Left ventricle myocardium inferior (tissue), 1 donor: Measurements from ENCODE around the gene SLC44A4. TPM values are rescaled to one million over a fixed set of nuclear protein-coding genes. Genes with fewer than 3 reads are reported as not detected.
"Not testable (repeated sequence)": the region's sequence is repeated elsewhere in the genome, so short reads cannot be mapped to it uniquely, and the experiment has no call there.

ENCODE experiments used
- DNase-seq: peaks from one replicate; pipeline ENCODE4 v3.0.0-alpha.2; 2020
- H3K27ac ChIP-seq: fragments of 200-600 bp; replicated peaks from 2 replicates; pipeline ENCODE4 v1.8.0; 2021
- H3K27me3 ChIP-seq: fragments of 200-600 bp; 2 replicates; pipeline ENCODE4 v1.8.0; 2021; ENCODE audit warnings: low read depth
- H3K36me3 ChIP-seq: fragments of 200-600 bp; 2 replicates; pipeline ENCODE4 v1.8.0; 2021
- H3K4me1 ChIP-seq: fragments of 200-600 bp; 2 replicates; pipeline ENCODE4 v1.8.0; 2021
- H3K4me3 ChIP-seq: fragments of 200-600 bp; 2 replicates; pipeline ENCODE4 v1.8.0; 2021; ENCODE audit warnings: mild to moderate bottlenecking, moderate library complexity
- H3K9me3 ChIP-seq: fragments of 200-600 bp; replicated peaks from 2 replicates; pipeline ENCODE4 v1.8.0; 2021
- intact Hi-C: fragments of 100-400 bp; cut with micrococcal nuclease; formaldehyde crosslinking; loops from one replicate; pipeline ENCODE4 v1.11.0; 2022
- total RNA-seq: library from RNA; stranded (reverse); fragmentation: NEBNext Ultra II Directional; extraction: Animal tissue kit (Norgen Biotek cat#: 25700); gene quantifications from one replicate; pipeline ENCODE4 v1.2.1, GENCODE V29; 2021
- TF ChIP-seq, protein P1 (sequence below): fragments of 200-600 bp; IDR thresholded peaks from 2 replicates; pipeline ENCODE4 v1.8.0; 2021; ENCODE audit warnings: antibody characterized with exemption, mild to moderate bottlenecking, borderline replicate concordance
- donor health status: DM: no; HTN: yes; CAD: no; lungs with severe emphysema.

SLC44A4 gene
- total RNA-seq, 1 donor from 2014 or later = 0.08 TPM

DNA sequence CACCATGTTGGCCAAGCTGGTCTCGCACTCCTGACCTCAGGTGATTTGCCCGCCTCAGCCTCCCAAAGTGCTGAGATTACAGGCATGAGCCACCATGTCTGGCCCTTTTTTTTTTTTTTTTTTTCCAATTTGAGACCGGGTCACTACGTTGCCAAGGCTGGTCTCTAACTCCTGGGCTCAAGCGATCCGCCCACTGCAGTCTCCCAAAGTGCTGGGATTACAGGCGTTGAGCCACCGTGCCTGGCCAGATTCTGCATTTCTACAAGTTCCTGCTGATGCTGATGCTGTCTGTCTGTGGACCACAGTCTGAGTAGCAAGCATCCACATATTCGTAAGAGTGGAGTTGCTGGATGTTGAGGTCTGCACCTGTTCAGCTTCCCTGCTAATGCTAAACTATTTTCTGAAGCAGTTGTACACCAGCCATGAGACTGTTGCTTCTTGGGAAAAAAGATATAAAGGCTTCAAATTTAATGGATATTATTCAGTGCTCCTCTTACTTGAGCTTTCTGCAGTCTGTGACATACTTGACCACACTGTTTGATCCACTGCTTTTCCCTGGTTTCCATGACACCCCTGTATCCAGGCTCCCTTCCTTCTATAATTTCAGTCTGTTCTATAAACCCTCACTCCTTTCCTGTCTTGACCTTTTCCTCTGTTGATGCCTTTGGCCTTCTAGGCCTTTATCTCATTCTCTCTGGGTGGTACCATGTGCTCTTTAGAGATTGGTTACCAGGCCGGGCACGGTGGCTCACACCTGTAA lies 33.2 kb upstream of the SLC44A4 start:
- H3K9me3 ChIP-seq = no peaks in the 10 kb centered on the region
- H3K27ac ChIP-seq = no peak overlapping the region
- TF ChIP-seq, protein P1, sequence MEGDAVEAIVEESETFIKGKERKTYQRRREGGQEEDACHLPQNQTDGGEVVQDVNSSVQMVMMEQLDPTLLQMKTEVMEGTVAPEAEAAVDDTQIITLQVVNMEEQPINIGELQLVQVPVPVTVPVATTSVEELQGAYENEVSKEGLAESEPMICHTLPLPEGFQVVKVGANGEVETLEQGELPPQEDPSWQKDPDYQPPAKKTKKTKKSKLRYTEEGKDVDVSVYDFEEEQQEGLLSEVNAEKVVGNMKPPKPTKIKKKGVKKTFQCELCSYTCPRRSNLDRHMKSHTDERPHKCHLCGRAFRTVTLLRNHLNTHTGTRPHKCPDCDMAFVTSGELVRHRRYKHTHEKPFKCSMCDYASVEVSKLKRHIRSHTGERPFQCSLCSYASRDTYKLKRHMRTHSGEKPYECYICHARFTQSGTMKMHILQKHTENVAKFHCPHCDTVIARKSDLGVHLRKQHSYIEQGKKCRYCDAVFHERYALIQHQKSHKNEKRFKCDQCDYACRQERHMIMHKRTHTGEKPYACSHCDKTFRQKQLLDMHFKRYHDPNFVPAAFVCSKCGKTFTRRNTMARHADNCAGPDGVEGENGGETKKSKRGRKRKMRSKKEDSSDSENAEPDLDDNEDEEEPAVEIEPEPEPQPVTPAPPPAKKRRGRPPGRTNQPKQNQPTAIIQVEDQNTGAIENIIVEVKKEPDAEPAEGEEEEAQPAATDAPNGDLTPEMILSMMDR = no peak
- H3K4me3 ChIP-seq = no peak overlapping the region
- DNase-seq = no peak
- no peaks in the 10 kb centered on the region for H3K36me3 ChIP-seq
- intact Hi-C loops = no loop called here
- peaks cover 33% of the 10 kb centered on the region for H3K27me3 ChIP-seq
- no peaks in the 10 kb centered on the region for H3K4me1 ChIP-seq

DNA sequence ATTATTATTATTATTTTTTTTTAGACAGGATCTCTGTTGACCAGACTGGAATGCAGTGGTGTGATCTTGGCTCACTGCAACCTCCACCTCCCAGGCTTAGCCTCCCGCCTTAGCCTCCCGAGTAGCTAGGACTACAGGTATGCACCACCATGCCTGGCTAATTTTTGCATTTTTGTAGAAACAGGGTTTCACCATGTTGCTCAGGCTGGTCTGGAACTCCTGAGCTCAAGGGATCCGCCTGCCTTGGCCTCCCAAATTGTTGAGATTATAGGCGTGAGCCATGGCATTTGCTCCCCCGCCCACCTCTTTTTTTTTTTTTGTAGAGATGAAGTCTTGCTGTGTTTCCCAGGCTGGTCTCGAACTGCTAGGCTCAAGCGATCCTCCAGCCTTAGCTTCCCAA lies 30.5 kb upstream of the SLC44A4 start:
- intact Hi-C loops, H3K4me1 ChIP-seq, DNase-seq: not testable (repeated sequence)

DNA sequence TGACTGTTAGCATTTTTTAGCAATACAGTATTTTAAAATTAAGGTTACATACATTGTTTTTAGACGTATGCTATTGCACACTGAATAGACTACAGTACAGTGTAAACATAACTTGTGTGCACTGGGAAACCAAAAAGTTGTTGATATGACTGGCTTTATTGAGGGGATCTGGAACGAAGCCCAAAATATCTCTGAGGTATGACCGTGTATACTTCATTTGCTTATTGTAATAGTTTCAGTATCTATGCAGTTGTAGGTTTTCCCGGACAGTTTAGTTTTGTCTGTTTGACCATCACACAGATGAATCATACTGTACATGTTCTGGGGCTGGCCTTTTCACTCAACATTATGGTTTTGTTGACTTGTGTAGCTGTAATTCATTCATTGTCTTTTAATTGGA lies 30.0 kb upstream of the SLC44A4 start:
- Histone ChIP-seq H3K27me3 (peaks cover 41% of the 10 kb centered on the region), H3K4me3 (no peak overlapping the region), H3K36me3 (no peaks in the 10 kb centered on the region), H3K4me1 (no peaks in the 10 kb centered on the region), H3K9me3 (no peaks in the 10 kb centered on the region), H3K27ac (no peak overlapping the region)
- intact Hi-C loops = no loop called here
- no peak for DNase-seq
- TF ChIP-seq, protein P1 = no peak

More for the DNA sequence above, 30.5 kb upstream of the SLC44A4 start:
- H3K27me3 ChIP-seq = peaks cover 43% of the 10 kb centered on the region
- H3K4me3 ChIP-seq, H3K9me3 ChIP-seq, H3K27ac ChIP-seq, H3K36me3 ChIP-seq: not testable (repeated sequence)

DNA sequence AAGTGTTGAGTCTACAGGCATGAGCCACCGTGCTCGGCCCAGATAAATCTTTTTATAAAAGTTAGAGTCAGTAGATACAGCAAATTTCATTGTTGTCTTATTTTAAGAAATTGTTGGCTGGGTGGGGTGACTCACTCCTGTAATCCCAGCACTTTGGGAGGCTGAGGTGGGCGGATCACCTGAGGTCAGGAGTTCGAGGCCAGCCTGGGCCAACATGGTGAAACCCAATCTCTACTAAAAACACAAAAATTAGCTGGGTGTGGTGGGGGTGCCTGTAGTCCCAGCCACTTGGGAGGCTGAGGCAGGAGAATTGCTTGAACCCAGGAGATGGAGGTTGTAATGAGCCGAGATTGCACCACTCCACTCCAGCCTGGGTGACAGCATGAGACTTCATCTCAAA lies 29.5 kb upstream of the SLC44A4 start:
- H3K4me1 ChIP-seq, intact Hi-C loops, DNase-seq, H3K27ac ChIP-seq, H3K36me3 ChIP-seq, H3K9me3 ChIP-seq, H3K4me3 ChIP-seq: not testable (repeated sequence)
- peaks cover 36% of the 10 kb centered on the region for H3K27me3 ChIP-seq

DNA sequence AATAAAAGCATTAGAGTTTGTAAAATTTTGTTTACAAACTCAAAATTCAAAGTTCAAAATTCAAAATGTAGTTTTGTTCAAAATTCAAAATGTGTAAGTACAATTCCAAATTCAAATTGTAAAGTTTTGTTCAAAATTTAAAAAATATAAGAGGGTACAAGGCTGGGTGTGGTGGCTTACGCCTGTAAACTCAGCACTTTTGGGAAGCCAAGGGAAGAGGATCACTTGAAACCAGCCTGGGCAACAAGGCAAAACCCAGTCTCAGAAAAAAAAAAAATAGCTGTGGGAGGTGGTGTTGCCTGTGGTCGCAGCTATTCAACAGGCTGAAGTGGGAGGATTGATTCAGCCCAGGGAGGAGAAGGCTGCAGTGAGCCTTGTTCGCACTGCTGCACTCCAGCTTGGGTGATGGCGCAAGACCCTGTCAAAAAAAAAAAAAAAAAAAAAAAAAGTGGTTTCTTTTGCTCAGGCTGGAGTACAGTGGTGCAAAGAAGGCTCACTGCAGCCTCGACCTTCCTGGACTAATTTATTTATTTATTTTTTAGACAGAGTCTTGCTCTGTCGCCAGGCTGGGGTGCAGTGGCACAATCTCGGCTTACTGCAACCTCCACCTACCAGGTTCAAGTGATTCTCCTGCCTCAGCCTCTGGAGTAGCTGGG lies 28.5 kb upstream of the SLC44A4 start:
- DNase-seq = no peak
- Histone ChIP-seq H3K9me3 (no peaks in the 10 kb centered on the region), H3K4me1 (peaks cover 10% of the 10 kb centered on the region), H3K27me3 (peaks cover 31% of the 10 kb centered on the region), H3K27ac (no peak overlapping the region), H3K36me3 (no peaks in the 10 kb centered on the region), H3K4me3 (no peak overlapping the region)
- TF ChIP-seq, protein P1 = no peak
- intact Hi-C loops = no loop called here

DNA sequence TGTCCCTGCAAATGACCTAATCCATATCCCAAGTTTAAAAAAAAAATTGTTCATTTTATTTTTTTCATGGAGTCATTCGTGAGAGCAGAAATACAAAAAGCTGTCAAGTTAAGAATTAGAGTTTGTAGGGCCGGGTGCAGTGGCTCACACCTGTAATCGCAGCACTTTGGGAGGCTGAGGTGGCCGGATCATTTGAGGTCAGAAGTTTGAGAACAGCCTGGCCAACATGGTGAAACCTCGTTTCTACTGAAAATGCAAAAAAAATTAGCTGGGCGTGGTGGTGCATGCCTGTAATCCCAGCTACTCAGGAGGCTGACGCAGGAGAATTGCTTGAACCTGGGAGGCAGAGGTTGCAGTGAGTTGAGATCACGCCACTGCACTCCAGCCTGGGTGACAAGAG lies 27.9 kb upstream of the SLC44A4 start:
- H3K27ac ChIP-seq, intact Hi-C loops, H3K9me3 ChIP-seq, H3K36me3 ChIP-seq, DNase-seq, H3K4me3 ChIP-seq: not testable (repeated sequence)
- H3K4me1 ChIP-seq = peaks cover 11% of the 10 kb centered on the region
- H3K27me3 ChIP-seq = peaks cover 26% of the 10 kb centered on the region

DNA sequence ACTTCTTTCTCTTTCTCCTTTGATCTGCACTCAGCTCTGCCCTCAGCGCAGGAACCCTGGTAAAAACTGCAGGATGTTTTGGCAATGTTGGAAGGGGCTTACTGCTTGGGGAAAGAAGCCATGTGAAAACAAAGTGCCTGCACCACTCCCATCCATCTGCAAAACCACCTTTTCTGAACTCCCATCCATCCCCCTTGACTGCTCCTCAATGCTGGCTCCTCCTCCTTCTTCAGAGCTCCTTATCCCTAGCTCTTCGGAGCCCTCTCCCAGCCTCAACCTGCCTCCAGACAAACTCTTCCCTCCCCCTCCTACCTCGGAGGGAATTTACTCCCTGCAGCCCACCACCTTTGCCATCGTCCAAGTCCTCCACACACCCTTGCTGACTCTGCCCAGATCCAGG lies 27.3 kb upstream of the SLC44A4 start:
- no peak for DNase-seq
- TF ChIP-seq, protein P1 = no peak
- no peak overlapping the region for H3K4me3 ChIP-seq
- intact Hi-C loops = no loop called here
- no peaks in the 10 kb centered on the region for H3K36me3 ChIP-seq
- H3K27ac ChIP-seq = no peak overlapping the region
- no peaks in the 10 kb centered on the region for H3K9me3 ChIP-seq
- H3K27me3 ChIP-seq = peaks cover 26% of the 10 kb centered on the region
- peaks cover 17% of the 10 kb centered on the region for H3K4me1 ChIP-seq
